Fibroblast of lung (primary cell): Measurements from ENCODE around the gene HOXB7.

Source experiments
- EZH2 ChIP-seq: IDR thresholded peaks from 2 replicates; pipeline ENCODE4 v1.5.1; 2012; ENCODE audit warnings: low read length, control low read depth, mild to moderate bottlenecking; ENCODE audit errors: missing control alignments
- TF ChIP-seq, protein P1 (sequence below), 2 donors: IDR thresholded peaks in 1 of 2; conservative IDR thresholded peaks in 1 of 2; 1 replicate in 1 of 2; 2 replicates in 1 of 2; pipeline ENCODE4 v1.5.1; 2011 to 2012; ENCODE audit warnings: low read length in 2 of 2, control low read depth in 1 of 2, inconsistent platforms in 1 of 2, low read depth in 1 of 2, mild to moderate bottlenecking in 1 of 2

- TF ChIP-seq, protein P1, sequence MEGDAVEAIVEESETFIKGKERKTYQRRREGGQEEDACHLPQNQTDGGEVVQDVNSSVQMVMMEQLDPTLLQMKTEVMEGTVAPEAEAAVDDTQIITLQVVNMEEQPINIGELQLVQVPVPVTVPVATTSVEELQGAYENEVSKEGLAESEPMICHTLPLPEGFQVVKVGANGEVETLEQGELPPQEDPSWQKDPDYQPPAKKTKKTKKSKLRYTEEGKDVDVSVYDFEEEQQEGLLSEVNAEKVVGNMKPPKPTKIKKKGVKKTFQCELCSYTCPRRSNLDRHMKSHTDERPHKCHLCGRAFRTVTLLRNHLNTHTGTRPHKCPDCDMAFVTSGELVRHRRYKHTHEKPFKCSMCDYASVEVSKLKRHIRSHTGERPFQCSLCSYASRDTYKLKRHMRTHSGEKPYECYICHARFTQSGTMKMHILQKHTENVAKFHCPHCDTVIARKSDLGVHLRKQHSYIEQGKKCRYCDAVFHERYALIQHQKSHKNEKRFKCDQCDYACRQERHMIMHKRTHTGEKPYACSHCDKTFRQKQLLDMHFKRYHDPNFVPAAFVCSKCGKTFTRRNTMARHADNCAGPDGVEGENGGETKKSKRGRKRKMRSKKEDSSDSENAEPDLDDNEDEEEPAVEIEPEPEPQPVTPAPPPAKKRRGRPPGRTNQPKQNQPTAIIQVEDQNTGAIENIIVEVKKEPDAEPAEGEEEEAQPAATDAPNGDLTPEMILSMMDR (conservative IDR thresholded peaks at IDR 0.05 in 1 of 2, IDR thresholded peaks at IDR 0.05 in 1 of 2; ENCODE audit: low read depth in 1 of 2, low read length in 2 of 2): no peak
- no peak for TF ChIP-seq EZH2
Measured at GRCh38 chr17:48589831-48590606, 20.8 kb downstream of the HOXB7 start, which contains the start of gene HOXB3.
